Activated CD4-positive, alpha-beta T cell treated with anti-CD3 and anti-CD28 coated beads, Interleukin-2, amount 50 U/mL, for 4 hours (primary cell): Measurements from ENCODE around the gene DNAJC11.
A peak's percentile ranks its signal among the peaks of the same experiment; 100 is the strongest.
"Not testable (repeated sequence)": the region's sequence is repeated elsewhere in the genome, so short reads cannot be mapped to it uniquely, and the experiment has no call there.

Experiments used
- DNase-seq, 2 experiments: peaks; one replicate each; pipeline ENCODE4 v3.0.0-alpha.2; 2020

DNAJC11 gene

DNA sequence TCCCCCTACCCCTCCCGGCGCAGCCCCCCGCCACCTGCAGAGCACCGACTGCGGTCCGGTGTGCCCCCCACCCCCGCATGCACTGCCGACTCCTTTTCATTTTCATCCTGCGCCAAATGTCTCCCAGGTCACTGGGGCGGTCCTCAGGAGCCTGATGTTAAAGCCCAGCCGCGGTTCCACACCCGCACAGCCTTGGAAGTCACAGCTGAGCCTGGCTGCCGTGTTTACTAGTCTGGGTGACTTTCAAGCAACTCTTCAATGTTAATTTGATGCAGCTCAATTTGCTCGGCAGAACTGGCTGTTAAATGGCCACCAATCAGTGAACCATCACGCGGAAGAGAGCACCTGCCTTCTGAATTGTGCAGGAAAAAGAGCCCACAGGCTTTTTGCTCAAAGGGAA, 49.7 kb downstream of the DNAJC11 start:
- no peak for DNase-seq

DNA sequence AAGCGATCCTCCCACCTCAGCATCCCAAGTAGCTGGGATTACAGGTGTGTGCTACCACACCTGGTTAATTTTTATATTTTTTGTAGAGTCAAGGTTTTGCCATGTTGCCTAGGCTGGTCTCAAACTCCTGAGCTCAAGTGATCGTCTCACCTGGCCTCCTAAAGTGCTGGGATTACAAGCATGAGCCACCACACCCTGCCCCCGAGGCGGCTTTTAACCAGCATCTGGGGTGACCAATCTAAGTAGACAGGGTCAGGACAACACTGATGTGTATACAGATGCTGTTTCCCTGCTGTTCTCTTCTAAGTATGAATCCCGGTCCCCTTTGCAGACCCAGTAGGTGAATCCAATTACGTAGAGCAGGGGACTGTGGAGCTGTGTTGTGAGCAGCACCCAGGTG, 53.1 kb downstream of the DNAJC11 start:
- DNase-seq, result no peak

DNA sequence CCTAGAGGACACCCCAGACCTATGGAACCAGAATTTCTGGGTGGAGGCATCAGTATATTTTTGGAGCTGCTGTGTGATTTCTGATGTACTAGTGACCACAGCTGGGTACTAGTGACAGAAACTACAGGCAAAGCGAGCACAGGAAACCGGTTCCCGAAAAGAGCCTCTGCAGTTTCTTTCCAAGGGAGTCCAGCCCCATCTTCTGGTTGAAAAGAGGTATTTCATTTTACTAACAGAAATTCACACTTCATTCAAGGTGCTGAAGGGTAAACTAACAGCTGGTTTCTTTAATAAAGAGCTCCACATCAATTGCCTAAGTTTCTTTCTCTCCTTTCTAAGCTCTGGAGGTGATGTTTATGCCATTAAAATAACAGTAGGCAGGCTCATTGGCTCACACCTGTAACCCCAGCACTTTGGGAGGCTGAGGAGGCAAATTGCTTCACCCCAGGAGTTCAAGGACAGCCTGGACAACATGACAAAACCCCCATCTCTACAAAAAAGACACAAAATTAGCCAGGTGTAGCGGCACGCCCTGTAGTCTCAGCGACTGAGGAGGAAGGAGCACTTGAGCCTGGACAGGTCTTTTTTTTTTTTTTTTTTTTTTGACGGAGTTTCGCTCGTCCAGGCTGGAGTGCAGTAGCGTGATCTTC, 55.0 kb downstream of the DNAJC11 start:
- peak; percentile 8 to 15 for DNase-seq

DNA sequence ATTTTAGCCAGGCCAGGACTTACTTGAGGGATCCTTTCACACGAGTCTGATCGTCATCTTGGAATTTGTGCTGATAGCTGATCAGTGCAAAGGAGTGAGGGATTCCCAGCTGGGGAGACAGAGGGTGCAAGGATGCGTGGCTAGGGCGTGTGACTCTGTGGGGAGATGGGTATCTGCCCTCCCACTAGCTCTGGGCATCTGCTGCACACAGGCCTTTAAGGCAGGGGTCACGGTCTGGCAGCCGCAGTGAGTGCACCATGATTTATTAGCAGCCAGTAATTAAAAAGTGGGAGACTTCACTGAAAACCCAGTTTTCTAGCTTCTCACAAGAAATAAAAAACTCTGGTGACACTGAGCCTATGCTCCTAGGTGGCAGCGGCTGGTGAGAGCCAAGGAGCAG, 56.6 kb downstream of the DNAJC11 start:
- DNase-seq, result no peak

- not testable (repeated sequence) for DNase-seq
Observed at GRCh38 chr1:6640867-6641266, 60.7 kb downstream of the DNAJC11 start.

DNA sequence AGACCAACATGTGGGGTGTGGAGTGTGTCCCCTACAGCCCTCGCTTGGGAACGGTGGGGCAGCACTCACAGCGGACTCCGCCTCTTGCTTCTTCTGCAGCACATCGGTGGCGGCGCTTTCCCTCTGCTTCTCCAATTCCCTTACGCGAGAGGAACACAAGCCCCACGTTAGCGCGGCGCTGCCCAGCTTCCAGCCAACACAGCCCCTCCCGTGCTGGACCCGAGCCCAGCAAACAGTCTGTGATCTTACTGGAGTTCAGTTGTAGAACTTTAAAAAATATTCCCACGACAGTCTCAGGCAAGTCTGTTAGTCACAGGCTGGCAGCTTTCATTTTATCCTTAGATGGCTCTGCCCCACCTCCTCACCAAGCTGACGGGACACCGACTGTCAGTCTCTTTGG, 63.4 kb downstream of the DNAJC11 start:
- DNase-seq, result no peak

GRCh38 chr1:6637770-6638169, 63.8 kb downstream of the DNAJC11 start:
- DNase-seq, result no peak

DNA sequence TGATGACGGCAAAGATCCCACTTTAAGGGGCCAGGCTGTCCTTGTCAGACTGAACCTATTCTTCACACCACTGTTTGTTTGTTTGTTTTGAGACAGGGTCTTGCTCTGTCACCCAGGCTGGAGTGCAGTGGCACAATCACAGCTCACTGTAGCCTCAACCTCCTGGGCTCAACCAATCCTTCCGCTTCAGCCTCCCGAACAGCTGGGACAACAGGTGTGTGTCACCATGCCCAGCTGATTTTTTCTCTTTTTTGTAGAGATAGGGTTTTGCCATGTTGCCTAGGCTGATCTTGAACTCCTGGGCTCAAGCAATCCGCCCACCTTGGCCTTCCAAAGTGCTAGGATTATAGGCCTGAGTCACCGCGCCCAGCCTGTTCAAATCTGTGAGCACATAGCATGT, 64.8 kb downstream of the DNAJC11 start:
- DNase-seq, result not testable (repeated sequence)

DNA sequence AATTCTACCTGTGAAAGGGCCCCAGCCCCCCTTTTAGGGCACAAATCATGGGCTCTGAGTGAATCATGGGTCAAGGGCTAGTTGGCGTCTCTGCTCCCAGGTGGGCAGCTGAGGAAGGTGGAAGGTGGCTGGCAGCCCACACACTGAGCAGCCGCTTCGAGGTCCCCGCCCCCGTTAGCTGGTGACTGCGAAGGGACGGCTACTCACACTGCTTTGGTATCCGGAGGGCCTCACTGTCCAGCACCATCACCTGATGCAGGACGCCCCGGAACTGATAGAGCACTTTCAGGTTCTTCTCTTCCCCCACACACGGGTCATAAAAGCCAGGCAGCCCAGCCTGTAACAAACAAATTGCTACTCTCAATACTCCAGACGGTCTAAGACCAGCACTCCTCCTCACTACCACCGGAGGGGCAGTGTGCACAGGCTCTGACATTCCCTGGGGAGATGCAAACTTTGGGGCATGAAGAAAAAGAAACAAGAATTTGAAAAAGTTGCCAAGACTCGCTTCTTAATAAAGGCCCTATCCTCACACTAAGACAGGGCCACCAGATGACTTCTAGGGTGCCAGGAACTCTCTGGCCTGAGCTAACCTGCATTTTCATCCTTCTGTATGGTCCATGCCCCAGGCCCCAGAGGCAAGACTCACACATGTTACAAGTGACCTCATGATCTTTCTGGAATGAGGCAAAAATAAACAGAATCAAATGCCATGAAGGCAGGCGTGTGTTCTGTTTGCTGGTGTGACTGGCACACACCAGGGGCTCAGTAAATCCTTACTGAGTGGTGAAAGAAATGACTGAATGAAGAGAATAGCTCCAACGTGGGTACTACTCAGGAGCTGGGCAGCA, 65.5 kb downstream of the DNAJC11 start:
- DNase-seq, result no peak

GRCh38 chr1:6635161-6635909, 66.3 kb downstream of the DNAJC11 start:
- no peak for DNase-seq

GRCh38 chr1:6634371-6635052, 67.1 kb downstream of the DNAJC11 start:
- DNase-seq, result peak; percentile 35 to 46

- DNase-seq, result no peak
Observed at GRCh38 chr1:6632588-6633514, 68.8 kb downstream of the DNAJC11 start.

DNA sequence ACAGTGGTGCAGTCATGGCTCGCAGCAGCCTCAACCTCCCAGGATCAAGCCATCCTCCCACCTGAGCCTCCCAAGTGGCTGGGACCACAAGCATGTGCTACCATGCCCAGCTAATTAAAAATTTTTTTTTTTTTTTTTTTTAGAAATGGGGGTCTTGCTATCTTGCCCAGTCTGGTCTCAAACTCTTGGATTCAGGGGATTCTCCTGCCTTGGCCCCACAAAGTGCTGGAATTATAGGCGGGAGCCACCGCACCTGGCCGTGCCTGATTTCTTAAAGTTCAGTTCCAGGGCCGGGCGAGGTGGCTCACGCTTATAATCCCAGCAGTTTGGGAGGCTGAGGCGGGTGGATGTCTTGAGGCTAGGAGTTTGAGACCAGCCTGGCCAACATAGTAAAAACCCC, 70.6 kb downstream of the DNAJC11 start:
- no peak for DNase-seq

- no peak for DNase-seq
Observed at GRCh38 chr1:6630027-6630426, 71.6 kb downstream of the DNAJC11 start.

DNA sequence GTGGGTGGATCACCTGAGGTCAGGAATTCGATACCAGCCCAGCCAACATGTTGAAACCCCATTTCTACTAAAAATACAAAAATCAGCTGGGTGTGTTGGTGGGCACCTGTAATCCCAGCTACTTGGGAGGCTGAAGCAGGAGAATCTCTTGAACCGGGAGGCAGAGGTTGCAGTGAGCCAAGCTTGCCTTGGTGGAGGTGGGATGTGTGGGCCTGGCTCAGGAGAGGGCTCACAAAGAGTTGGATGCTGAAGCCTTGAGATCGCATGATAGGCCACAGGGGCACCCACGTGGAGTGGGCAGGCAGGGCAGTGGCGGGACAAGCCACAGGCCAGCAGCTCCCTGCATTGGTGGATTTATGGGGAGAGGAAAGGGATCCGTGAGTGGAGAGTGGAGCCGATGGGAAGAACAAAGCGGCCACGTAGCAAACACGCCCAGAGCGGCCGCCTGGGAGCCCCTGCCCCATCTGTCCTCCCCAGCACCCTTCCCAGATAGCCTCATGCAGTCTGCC, 72.6 kb downstream of the DNAJC11 start:
- DNase-seq, result no peak

DNA sequence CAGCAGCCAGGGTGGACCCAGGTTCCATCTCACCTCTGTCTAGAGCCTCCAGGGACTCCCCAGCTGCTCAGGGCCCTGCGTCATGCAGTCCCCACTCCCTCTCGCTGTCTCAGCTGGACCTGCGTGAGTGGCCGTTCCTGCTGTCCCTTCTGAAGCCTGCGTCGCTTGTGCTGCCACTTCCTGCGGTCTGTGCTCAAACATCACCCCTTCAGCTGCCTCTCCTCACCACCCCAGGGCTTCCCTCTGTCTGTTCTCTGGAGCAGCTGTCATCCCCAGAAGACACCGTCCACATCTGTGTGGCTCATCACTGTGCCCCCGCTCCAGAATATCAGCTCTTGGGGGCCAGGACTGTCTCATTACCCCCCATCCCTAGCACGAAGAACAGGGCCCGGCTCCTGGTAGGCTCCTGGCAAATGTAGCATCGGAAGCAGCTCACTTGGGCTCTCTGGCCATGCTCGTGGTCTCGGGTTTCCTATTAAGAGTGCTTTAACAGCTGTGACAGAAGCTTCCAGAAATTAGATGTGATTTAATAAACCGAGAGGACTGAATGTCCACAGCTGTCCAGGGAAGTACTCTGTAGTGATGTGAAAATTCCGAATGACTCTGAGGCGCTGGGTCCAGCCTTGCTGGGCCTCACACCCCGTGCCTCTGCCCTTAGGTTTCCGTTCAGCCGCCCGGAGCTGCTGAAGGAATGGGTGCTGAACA, 73.6 kb downstream of the DNAJC11 start:
- DNase-seq, result no peak

GRCh38 chr1:6627031-6627430, 74.6 kb downstream of the DNAJC11 start:
- DNase-seq, result no peak

GRCh38 chr1:6625584-6626149, 75.9 kb downstream of the DNAJC11 start:
- DNase-seq, result no peak

- peak; percentile 89 to 91 for DNase-seq
Observed at GRCh38 chr1:6624710-6625583, 76.7 kb downstream of the DNAJC11 start, which contains the start of gene THAP3. Gene THAP3 (plus strand): TSS chr1:6624868. CDS start chr1:6625219, 351 bp downstream.
